SK-N-SH treated with all-trans-retinoic acid at 6 μM for 48 hours (cell line): Measurements from ENCODE around the gene GTF2F2.

Experiments used
- ATAC-seq: fragments of 200-7000 bp; cut with Tn5 transposase; 3 replicates; pipeline ENCODE4 v1.9.1; 2020; ENCODE audit warnings: mild to moderate bottlenecking, moderate library complexity
- ARNTL ChIP-seq: fragments of 450-650 bp; formaldehyde crosslinking; IDR thresholded peaks from 2 replicates; pipeline ENCODE4 v1.5.0; 2020; ENCODE audit warnings: low read depth, mild to moderate bottlenecking, moderate library complexity, borderline replicate concordance
- BACH2 ChIP-seq: fragments of 250-450 bp; sonication (Bioruptor Pico); IDR thresholded peaks from 2 replicates; pipeline ENCODE4 v1.9.0; 2021; ENCODE audit warnings: mild to moderate bottlenecking, borderline replicate concordance
- CSDC2 ChIP-seq: fragments of 250-450 bp; sonication (Bioruptor Pico); IDR thresholded peaks from 2 replicates; pipeline ENCODE4 v1.5.0; 2020; ENCODE audit warnings: mild to moderate bottlenecking, moderate library complexity
- ESRRG ChIP-seq: fragments of 250-450 bp; sonication (Bioruptor Pico); IDR thresholded peaks from 2 replicates; pipeline ENCODE4 v1.6.1; 2021; ENCODE audit warnings: mild to moderate bottlenecking
- GLIS3 ChIP-seq: fragments of 250-450 bp; sonication (Bioruptor Pico); IDR thresholded peaks from 2 replicates; pipeline ENCODE4 v1.5.0; 2020; ENCODE audit warnings: mild to moderate bottlenecking, moderate library complexity
- ISL1 ChIP-seq: fragments of 250-450 bp; sonication (Bioruptor Pico); IDR thresholded peaks from 2 replicates; pipeline ENCODE4 v2.1.2; 2022; ENCODE audit warnings: mild to moderate bottlenecking, moderate library complexity
- OSR1 ChIP-seq: fragments of 250-450 bp; sonication (Bioruptor Pico); IDR thresholded peaks from 2 replicates; pipeline ENCODE4 v1.8.0; 2022; ENCODE audit warnings: moderate library complexity, mild to moderate bottlenecking, inconsistent platforms
- PATZ1 ChIP-seq: fragments of 250-450 bp; sonication (Bioruptor Pico); IDR thresholded peaks from 2 replicates; pipeline ENCODE4 v1.8.0; 2020; ENCODE audit warnings: mild to moderate bottlenecking, moderate library complexity, borderline replicate concordance
- POU6F1 ChIP-seq: fragments of 250-450 bp; sonication (Bioruptor Pico); IDR thresholded peaks from 2 replicates; pipeline ENCODE4 v1.8.0; 2021; ENCODE audit warnings: low read depth, mild to moderate bottlenecking, moderate library complexity, borderline replicate concordance
- PPARA ChIP-seq: fragments of 250-450 bp; sonication (Bioruptor Pico); IDR thresholded peaks from 2 replicates; pipeline ENCODE4 v1.5.0; 2020; ENCODE audit warnings: mild to moderate bottlenecking, borderline replicate concordance
- SNAI2 ChIP-seq: fragments of 250-450 bp; sonication (Bioruptor Pico); IDR thresholded peaks from 2 replicates; pipeline ENCODE4 v1.5.0; 2020; ENCODE audit warnings: mild to moderate bottlenecking, moderate library complexity
- TCF4 ChIP-seq: fragments of 250-450 bp; sonication (Bioruptor Pico); IDR thresholded peaks from 2 replicates; pipeline ENCODE4 v1.8.0; 2021; ENCODE audit warnings: mild to moderate bottlenecking, moderate library complexity, borderline replicate concordance
- TOX ChIP-seq: fragments of 250-450 bp; sonication (Bioruptor Pico); IDR thresholded peaks from 2 replicates; pipeline ENCODE4 v1.8.0; 2021; ENCODE audit warnings: mild to moderate bottlenecking, moderate library complexity, borderline replicate concordance
- TSHZ2 ChIP-seq: fragments of 250-450 bp; sonication (Bioruptor Pico); IDR thresholded peaks from 2 replicates; pipeline ENCODE4 v1.5.0; 2020; ENCODE audit warnings: mild to moderate bottlenecking, moderate library complexity
- ZC3H10 ChIP-seq: fragments of 250-450 bp; sonication (Bioruptor Pico); IDR thresholded peaks from 2 replicates; pipeline ENCODE4 v1.5.1; 2021; ENCODE audit warnings: mild to moderate bottlenecking, moderate library complexity
- ZFP30 ChIP-seq: fragments of 450-650 bp; formaldehyde crosslinking; IDR thresholded peaks from 2 replicates; pipeline ENCODE4 v1.5.0; 2022; ENCODE audit warnings: mild to moderate bottlenecking, moderate library complexity
- ZNF565 ChIP-seq: fragments of 450-650 bp; formaldehyde crosslinking; conservative IDR thresholded peaks from 2 replicates; pipeline ENCODE4 v1.5.0; 2020; ENCODE audit warnings: low read depth, mild to moderate bottlenecking, moderate library complexity
- ZNF70 ChIP-seq: fragments of 450-650 bp; formaldehyde crosslinking; IDR thresholded peaks from 2 replicates; pipeline ENCODE4 v1.5.0; 2020; ENCODE audit warnings: mild to moderate bottlenecking, moderate library complexity
- ZNF8 ChIP-seq: fragments of 450-650 bp; formaldehyde crosslinking; IDR thresholded peaks from 2 replicates; pipeline ENCODE4 v1.5.0; 2020; ENCODE audit warnings: mild to moderate bottlenecking, moderate library complexity
- TF ChIP-seq, protein P1 (sequence below): fragments of 250-450 bp; sonication (Bioruptor Pico); IDR thresholded peaks from 2 replicates; pipeline ENCODE4 v1.5.1; 2021; ENCODE audit warnings: mild to moderate bottlenecking, moderate library complexity
- TF ChIP-seq, protein P2 (sequence below): fragments of 250-450 bp; sonication (Bioruptor Pico); IDR thresholded peaks from 2 replicates; pipeline ENCODE4 v1.5.1; 2020; ENCODE audit warnings: low read depth, mild to moderate bottlenecking, moderate library complexity

Gene GTF2F2

GRCh38 chr13:45222919-45223318 lies 102.6 kb downstream of the GTF2F2 start:
- ATAC-seq: no peak
- TF ChIP-seq ISL1 (CRISPR knock-in tag) (no peak), ARNTL (CRISPR knock-in tag) (no peak), ESRRG (CRISPR knock-in tag) (no peak), ZNF8 (CRISPR knock-in tag) (no peak), POU6F1 (no peak)
- TF ChIP-seq, protein P1, sequence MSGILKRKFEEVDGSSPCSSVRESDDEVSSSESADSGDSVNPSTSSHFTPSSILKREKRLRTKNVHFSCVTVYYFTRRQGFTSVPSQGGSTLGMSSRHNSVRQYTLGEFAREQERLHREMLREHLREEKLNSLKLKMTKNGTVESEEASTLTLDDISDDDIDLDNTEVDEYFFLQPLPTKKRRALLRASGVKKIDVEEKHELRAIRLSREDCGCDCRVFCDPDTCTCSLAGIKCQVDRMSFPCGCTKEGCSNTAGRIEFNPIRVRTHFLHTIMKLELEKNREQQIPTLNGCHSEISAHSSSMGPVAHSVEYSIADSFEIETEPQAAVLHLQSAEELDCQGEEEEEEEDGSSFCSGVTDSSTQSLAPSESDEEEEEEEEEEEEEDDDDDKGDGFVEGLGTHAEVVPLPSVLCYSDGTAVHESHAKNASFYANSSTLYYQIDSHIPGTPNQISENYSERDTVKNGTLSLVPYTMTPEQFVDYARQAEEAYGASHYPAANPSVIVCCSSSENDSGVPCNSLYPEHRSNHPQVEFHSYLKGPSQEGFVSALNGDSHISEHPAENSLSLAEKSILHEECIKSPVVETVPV (CRISPR knock-in tag): no peak
- TF ChIP-seq, protein P2, sequence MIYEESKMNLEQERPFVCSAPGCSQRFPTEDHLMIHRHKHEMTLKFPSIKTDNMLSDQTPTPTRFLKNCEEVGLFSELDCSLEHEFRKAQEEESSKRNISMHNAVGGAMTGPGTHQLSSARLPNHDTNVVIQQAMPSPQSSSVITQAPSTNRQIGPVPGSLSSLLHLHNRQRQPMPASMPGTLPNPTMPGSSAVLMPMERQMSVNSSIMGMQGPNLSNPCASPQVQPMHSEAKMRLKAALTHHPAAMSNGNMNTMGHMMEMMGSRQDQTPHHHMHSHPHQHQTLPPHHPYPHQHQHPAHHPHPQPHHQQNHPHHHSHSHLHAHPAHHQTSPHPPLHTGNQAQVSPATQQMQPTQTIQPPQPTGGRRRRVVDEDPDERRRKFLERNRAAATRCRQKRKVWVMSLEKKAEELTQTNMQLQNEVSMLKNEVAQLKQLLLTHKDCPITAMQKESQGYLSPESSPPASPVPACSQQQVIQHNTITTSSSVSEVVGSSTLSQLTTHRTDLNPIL: no peak

DNA sequence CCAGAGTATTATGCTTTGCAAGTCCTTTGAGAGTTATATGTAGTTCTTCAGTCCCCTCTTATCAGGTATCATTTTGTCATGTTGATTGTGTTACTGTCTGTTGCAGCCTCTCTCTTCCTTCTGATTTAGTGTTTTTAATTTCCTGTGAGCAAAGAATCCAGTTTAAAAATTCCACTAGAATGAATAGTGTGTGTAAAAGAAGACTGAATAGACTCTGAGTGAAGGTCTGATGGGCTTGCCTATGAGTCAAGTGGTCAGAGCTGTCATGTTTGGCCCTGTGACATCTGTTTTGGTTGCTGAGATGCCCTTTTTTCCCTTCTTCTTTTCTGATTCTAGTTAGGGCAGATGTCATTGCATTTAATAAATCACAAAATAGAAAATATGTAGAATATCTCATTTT lies 103.9 kb downstream of the GTF2F2 start:
- peak; percentile 63 for ATAC-seq
- no peak for TF ChIP-seq TOX (CRISPR knock-in tag)
- no peak for TF ChIP-seq ESRRG (CRISPR knock-in tag)
- TF ChIP-seq, protein P1 (CRISPR knock-in tag): no peak
- TF ChIP-seq SNAI2 (CRISPR knock-in tag): no peak

- no peak for ATAC-seq
These were observed 105.1 kb downstream of the GTF2F2 start for GRCh38 chr13:45225370-45225769.

More at GRCh38 chr13:45225370-45225769, 105.1 kb downstream of the GTF2F2 start:
- TF ChIP-seq TSHZ2 (CRISPR knock-in tag) (no peak), PPARA (CRISPR knock-in tag) (no peak), ESRRG (CRISPR knock-in tag) (no peak), GLIS3 (no peak), TCF4 (CRISPR knock-in tag) (no peak), OSR1 (CRISPR knock-in tag) (no peak), ZFP30 (CRISPR knock-in tag) (no peak), ZC3H10 (no peak), ISL1 (CRISPR knock-in tag) (no peak), ZNF70 (no peak), ZNF565 (CRISPR knock-in tag) (no peak), BACH2 (CRISPR knock-in tag) (no peak), PATZ1 (no peak), TOX (CRISPR knock-in tag) (no peak), POU6F1 (no peak), CSDC2 (no peak), ARNTL (CRISPR knock-in tag) (no peak)
- TF ChIP-seq, protein P2: no peak
- TF ChIP-seq, protein P1 (CRISPR knock-in tag): no peak
- TF ChIP-seq, all 23 proteins: peak for 0
